CD8-positive, alpha-beta memory T cell (primary cell): ENCODE measurements around the gene DRC7. TPM values are rescaled to one million over a fixed set of nuclear protein-coding genes. Genes with fewer than 3 reads are reported as not detected.
A peak's percentile ranks its signal among the peaks of the same experiment; 100 is the strongest.

ENCODE experiments used
- CTCF ChIA-PET: fragments of 350-600 bp; sonication (Branson Sonifier 250); formaldehyde crosslinking; loops from one replicate; lab custom pipeline; 2021; ENCODE audit warnings: antibody characterized with exemption; lab: Charles Lee
- POLR2A ChIA-PET: fragments of 350-600 bp; sonication (Branson Sonifier 250); formaldehyde crosslinking; loops from one replicate; lab custom pipeline; 2021; ENCODE audit warnings: antibody characterized with exemption; lab: Charles Lee
- DNase-seq, 5 donors: peaks; one replicate each; pipeline versions ENCODE4 v3.0.0 to v3.0.0-alpha.2; 2020 to 2022; ENCODE audit warnings: mixed read lengths in 1 of 5
- H3K27ac ChIP-seq: one replicate; pipeline ENCODE4 v1.7.0; 2013; ENCODE audit warnings: low read depth, mild to moderate bottlenecking, low read length, moderate library complexity
- H3K27me3 ChIP-seq: 2 replicates; pipeline ENCODE4 v1.7.0; 2013; ENCODE audit warnings: low read length, mild to moderate bottlenecking; ENCODE audit not compliant: insufficient read depth, poor library complexity, severe bottlenecking
- H3K36me3 ChIP-seq: 2 replicates; pipeline ENCODE4 v1.7.0; 2013; ENCODE audit warnings: mild to moderate bottlenecking, low read length, moderate library complexity; ENCODE audit not compliant: insufficient read depth
- H3K4me1 ChIP-seq: 2 replicates; pipeline ENCODE4 v1.7.0; 2013; ENCODE audit warnings: mild to moderate bottlenecking, low read length, moderate library complexity; ENCODE audit not compliant: insufficient read depth
- H3K4me3 ChIP-seq: 2 replicates; pipeline ENCODE4 v1.7.0; 2013; ENCODE audit warnings: mild to moderate bottlenecking, low read length
- H3K9me3 ChIP-seq: 2 replicates; pipeline ENCODE4 v1.7.0; 2013; ENCODE audit warnings: mild to moderate bottlenecking, low read length
- H3K27ac Mint-ChIP-seq, 8 donors: one replicate each; pipeline ENCODE4 v1.8.0; 2020 to 2021; ENCODE audit warnings: mixed read lengths in 8 of 8, mild to moderate bottlenecking in 6 of 8, inconsistent platforms in 3 of 8, moderate library complexity in 3 of 8
- H3K27me3 Mint-ChIP-seq, 2 donors: one replicate each; pipeline ENCODE4 v1.8.0; 2020 to 2021; ENCODE audit warnings: mixed read lengths in 2 of 2, mild to moderate bottlenecking in 1 of 2, moderate library complexity in 1 of 2
- H3K36me3 Mint-ChIP-seq, 3 donors: one replicate each; pipeline ENCODE4 v1.8.0; 2020 to 2021; ENCODE audit warnings: mixed read lengths in 3 of 3, inconsistent platforms in 1 of 3, mild to moderate bottlenecking in 1 of 3
- H3K4me1 Mint-ChIP-seq, 3 donors: one replicate each; pipeline ENCODE4 v1.8.0; 2020 to 2021; ENCODE audit warnings: mixed read lengths in 3 of 3, inconsistent platforms in 1 of 3, mild to moderate bottlenecking in 1 of 3
- H3K4me3 Mint-ChIP-seq, 7 donors: one replicate each; pipeline ENCODE4 v1.8.0; 2020 to 2021; ENCODE audit warnings: mixed read lengths in 7 of 7, mild to moderate bottlenecking in 6 of 7, moderate library complexity in 4 of 7, inconsistent platforms in 2 of 7
- H3K9me3 Mint-ChIP-seq, 5 donors: one replicate each; pipeline ENCODE4 v1.8.0; 2020 to 2022; ENCODE audit warnings: mixed read lengths in 5 of 5, mild to moderate bottlenecking in 3 of 5, moderate library complexity in 2 of 5, inconsistent platforms in 1 of 5
- polyA plus RNA-seq: library from polyadenylated mRNA; unstranded; fragments of 300-500 nt; fragmentation: Illumina TruSeq; gene quantifications from one replicate; pipeline ENCODE4 v1.2.3, GENCODE V29; 2021
- total RNA-seq, 2 experiments: library from RNA; stranded (reverse); gene quantifications; one replicate each; pipeline ENCODE4 v1.2.3, GENCODE V29; 2021

The DRC7 gene
- total and polyA plus RNA-seq, 3 experiments from 2014 or later, result not detected

- no peaks in the 10 kb centered on the region for H3K4me1 Mint-ChIP-seq
Measured at GRCh38 chr16:57722210-57722499, 27.5 kb downstream of the DRC7 start.

GRCh38 chr16:57722651-57723050 lies 28.0 kb downstream of the DRC7 start:
- H3K4me3 ChIP-seq, result no peak overlapping the region
- no peak overlapping the region for H3K4me3 Mint-ChIP-seq
- H3K27ac Mint-ChIP-seq, result no peak overlapping the region

More at GRCh38 chr16:57722210-57722499, 27.5 kb downstream of the DRC7 start:
- no peak overlapping the region for H3K27ac Mint-ChIP-seq
- H3K9me3 ChIP-seq, result no peaks in the 10 kb centered on the region
- H3K36me3 ChIP-seq, result no peaks in the 10 kb centered on the region
- H3K27ac ChIP-seq, result no peak overlapping the region
- H3K27me3 Mint-ChIP-seq, result peaks cover 3 to 4% of the 10 kb centered on the region in 2 donors
- ChIA-PET POLR2A (no interaction called here), CTCF (no interaction called here)
- no peaks in the 10 kb centered on the region for H3K9me3 Mint-ChIP-seq
- H3K4me3 ChIP-seq, result no peak overlapping the region
- no peak for DNase-seq
- H3K27me3 ChIP-seq, result no peaks in the 10 kb centered on the region
- no peaks in the 10 kb centered on the region for H3K4me1 ChIP-seq
- no peak overlapping the region for H3K4me3 Mint-ChIP-seq
- no peaks in the 10 kb centered on the region for H3K36me3 Mint-ChIP-seq

GRCh38 chr16:57723170-57723569 lies 28.6 kb downstream of the DRC7 start:
- CTCF ChIA-PET, result interaction anchor here (0.5 kb wide), 1 partner anchor 375 kb away, joined by 4 read pairs; no protein-coding TSS in a partner anchor

More at GRCh38 chr16:57722651-57723050, 28.0 kb downstream of the DRC7 start:
- Histone ChIP-seq H3K36me3 (no peaks in the 10 kb centered on the region), H3K27ac (no peak overlapping the region), H3K4me1 (no peaks in the 10 kb centered on the region), H3K27me3 (no peaks in the 10 kb centered on the region), H3K9me3 (no peaks in the 10 kb centered on the region)
- CTCF ChIA-PET, result interaction anchor here (0.5 kb wide), 1 partner anchor 375 kb away, joined by 4 read pairs; no protein-coding TSS in a partner anchor
- DNase-seq, result no peak
- no peaks in the 10 kb centered on the region for H3K36me3 Mint-ChIP-seq
- no peaks in the 10 kb centered on the region for H3K9me3 Mint-ChIP-seq
- POLR2A ChIA-PET, result no interaction called here
- no peaks in the 10 kb centered on the region for H3K4me1 Mint-ChIP-seq
- peaks cover 3 to 4% of the 10 kb centered on the region in 2 donors for H3K27me3 Mint-ChIP-seq

GRCh38 chr16:57724531-57724930 lies 29.9 kb downstream of the DRC7 start:
- Histone ChIP-seq H3K9me3 (no peaks in the 10 kb centered on the region), H3K27ac (no peak overlapping the region), H3K36me3 (no peaks in the 10 kb centered on the region), H3K4me1 (no peaks in the 10 kb centered on the region), H3K27me3 (no peaks in the 10 kb centered on the region), H3K4me3 (no peak overlapping the region)
- no peak overlapping the region for H3K27ac Mint-ChIP-seq
- CTCF ChIA-PET, result no interaction called here
- H3K4me1 Mint-ChIP-seq, result no peaks in the 10 kb centered on the region
- no peak overlapping the region for H3K4me3 Mint-ChIP-seq
- no peaks in the 10 kb centered on the region for H3K36me3 Mint-ChIP-seq
- no peaks in the 10 kb centered on the region for H3K9me3 Mint-ChIP-seq
- DNase-seq, result no peak
- H3K27me3 Mint-ChIP-seq, result peaks cover 0 to 4% of the 10 kb centered on the region in 2 donors
- POLR2A ChIA-PET, result no interaction called here

More at GRCh38 chr16:57723170-57723569, 28.6 kb downstream of the DRC7 start:
- H3K36me3 Mint-ChIP-seq, result no peaks in the 10 kb centered on the region
- POLR2A ChIA-PET, result no interaction called here
- H3K9me3 Mint-ChIP-seq, result no peaks in the 10 kb centered on the region
- no peak overlapping the region for H3K4me3 ChIP-seq
- no peak for DNase-seq
- no peak overlapping the region for H3K4me3 Mint-ChIP-seq
- H3K4me1 Mint-ChIP-seq, result no peaks in the 10 kb centered on the region
- no peaks in the 10 kb centered on the region for H3K4me1 ChIP-seq
- H3K36me3 ChIP-seq, result no peaks in the 10 kb centered on the region
- H3K27ac Mint-ChIP-seq, result no peak overlapping the region
- no peak overlapping the region for H3K27ac ChIP-seq
- H3K9me3 ChIP-seq, result no peaks in the 10 kb centered on the region
- peaks cover 3 to 4% of the 10 kb centered on the region in 2 donors for H3K27me3 Mint-ChIP-seq
- H3K27me3 ChIP-seq, result no peaks in the 10 kb centered on the region

GRCh38 chr16:57725151-57725550 lies 30.5 kb downstream of the DRC7 start:
- H3K36me3 Mint-ChIP-seq, result no peaks in the 10 kb centered on the region
- Histone ChIP-seq H3K27ac (no peak overlapping the region), H3K9me3 (no peaks in the 10 kb centered on the region), H3K36me3 (no peaks in the 10 kb centered on the region), H3K4me1 (no peaks in the 10 kb centered on the region), H3K4me3 (no peak overlapping the region), H3K27me3 (no peaks in the 10 kb centered on the region)
- DNase-seq, result no peak
- H3K9me3 Mint-ChIP-seq, result no peaks in the 10 kb centered on the region
- H3K27me3 Mint-ChIP-seq, result peaks cover 0 to 4% of the 10 kb centered on the region in 2 donors
- H3K27ac Mint-ChIP-seq, result no peak overlapping the region
- no peak overlapping the region for H3K4me3 Mint-ChIP-seq
- POLR2A ChIA-PET, result no interaction called here
- CTCF ChIA-PET, result no interaction called here
- H3K4me1 Mint-ChIP-seq, result no peaks in the 10 kb centered on the region

GRCh38 chr16:57725554-57725953 lies 30.9 kb downstream of the DRC7 start:
- H3K27ac Mint-ChIP-seq, result no peak overlapping the region
- no peaks in the 10 kb centered on the region for H3K9me3 ChIP-seq
- no peaks in the 10 kb centered on the region for H3K4me1 ChIP-seq
- no peaks in the 10 kb centered on the region for H3K27me3 ChIP-seq
- no peak overlapping the region for H3K4me3 ChIP-seq
- H3K27ac ChIP-seq, result no peak overlapping the region
- H3K27me3 Mint-ChIP-seq, result peaks cover 0 to 4% of the 10 kb centered on the region in 2 donors
- H3K36me3 Mint-ChIP-seq, result no peaks in the 10 kb centered on the region
- ChIA-PET POLR2A (no interaction called here), CTCF (no interaction called here)
- H3K4me1 Mint-ChIP-seq, result no peaks in the 10 kb centered on the region
- H3K9me3 Mint-ChIP-seq, result no peaks in the 10 kb centered on the region
- H3K36me3 ChIP-seq, result no peaks in the 10 kb centered on the region
- no peak overlapping the region for H3K4me3 Mint-ChIP-seq
- no peak for DNase-seq

- no peaks in the 10 kb centered on the region for H3K4me1 ChIP-seq
- Mint-ChIP-seq H3K9me3 (no peaks in the 10 kb centered on the region), H3K4me3 (no peak overlapping the region), H3K27me3 (peaks cover 0 to 3% of the 10 kb centered on the region in 2 donors), H3K27ac (no peak overlapping the region), H3K36me3 (no peaks in the 10 kb centered on the region), H3K4me1 (no peaks in the 10 kb centered on the region)
- no peak overlapping the region for H3K4me3 ChIP-seq
- no peaks in the 10 kb centered on the region for H3K9me3 ChIP-seq
- no peaks in the 10 kb centered on the region for H3K36me3 ChIP-seq
- ChIA-PET POLR2A (no interaction called here), CTCF (interaction anchor here (0.9 kb wide), 1 partner anchor 17 kb away, joined by 3 read pairs; no protein-coding TSS in a partner anchor)
- no peak for DNase-seq
- no peaks in the 10 kb centered on the region for H3K27me3 ChIP-seq
- no peak overlapping the region for H3K27ac ChIP-seq
Measured at GRCh38 chr16:57725976-57726375, 31.4 kb downstream of the DRC7 start.

- no peaks in the 10 kb centered on the region for H3K4me1 Mint-ChIP-seq
- H3K27ac Mint-ChIP-seq, result peak overlapping the region in 1 of 8 donors; percentile 47
- CTCF ChIA-PET, result interaction anchor here (0.9 to 1.4 kb wide), 2 partner anchors 17 to 150 kb away, joined by 3 to 5 read pairs; no protein-coding TSS in a partner anchor
- H3K36me3 Mint-ChIP-seq, result no peaks in the 10 kb centered on the region
- H3K9me3 ChIP-seq, result no peaks in the 10 kb centered on the region
- H3K27me3 Mint-ChIP-seq, result peaks cover 0 to 1% of the 10 kb centered on the region in 2 donors
- no peaks in the 10 kb centered on the region for H3K36me3 ChIP-seq
- no peaks in the 10 kb centered on the region for H3K27me3 ChIP-seq
- H3K4me3 Mint-ChIP-seq, result no peak overlapping the region
- no peak for DNase-seq
- H3K4me3 ChIP-seq, result no peak overlapping the region
- no peaks in the 10 kb centered on the region for H3K4me1 ChIP-seq
- H3K27ac ChIP-seq, result no peak overlapping the region
- POLR2A ChIA-PET, result no interaction called here
- H3K9me3 Mint-ChIP-seq, result no peaks in the 10 kb centered on the region
Measured at GRCh38 chr16:57726433-57726947, 31.9 kb downstream of the DRC7 start.
